Measurements from ENCODE around the gene PFKL.

GRCh38 chr21:44269090-44269489 is 30.8 kb upstream of the PFKL start:
- TF ChIP-seq CTCF (IDR thresholded peaks at IDR 0.05), result no peak
- no peak for TF ChIP-seq POLR2A (IDR thresholded peaks at IDR 0.05)
- TF ChIP-seq EP300 (IDR thresholded peaks at IDR 0.05), result no peak
- TF ChIP-seq POLR2AphosphoS5 (IDR thresholded peaks at IDR 0.05), result no peak
